GM12873 (cell line): ENCODE measurements around the gene ARHGEF11.

Experiments
- CTCF ChIP-seq: IDR thresholded peaks from 2 replicates; pipeline ENCODE4 v1.5.1; 2012; ENCODE audit warnings: low read depth, mild to moderate bottlenecking, moderate library complexity, low read length, control low read depth; ENCODE audit not compliant: insufficient read depth; ENCODE audit errors: missing control alignments

Gene ARHGEF11

DNA sequence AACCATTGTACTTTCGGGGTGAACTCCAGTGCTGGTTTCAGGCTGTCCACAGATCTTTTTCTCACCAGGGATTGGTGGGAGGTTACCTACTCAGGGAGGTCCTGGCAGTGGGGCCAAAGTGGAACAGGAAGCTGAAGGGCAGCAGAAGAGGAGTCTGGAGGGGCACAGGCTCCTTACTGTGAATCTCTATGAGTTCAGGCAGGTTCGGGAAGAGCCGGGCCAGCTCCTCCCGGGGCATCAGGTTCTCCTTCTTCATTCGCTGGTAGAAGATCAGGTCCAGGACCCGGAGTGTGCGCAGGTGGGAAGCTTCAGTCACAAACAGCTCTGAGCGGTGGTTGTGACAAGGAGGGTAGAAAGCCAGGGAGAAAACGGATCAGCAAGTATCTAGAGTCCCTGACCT is 98.4 kb downstream of the ARHGEF11 start:
- TF ChIP-seq CTCF: no peak

DNA sequence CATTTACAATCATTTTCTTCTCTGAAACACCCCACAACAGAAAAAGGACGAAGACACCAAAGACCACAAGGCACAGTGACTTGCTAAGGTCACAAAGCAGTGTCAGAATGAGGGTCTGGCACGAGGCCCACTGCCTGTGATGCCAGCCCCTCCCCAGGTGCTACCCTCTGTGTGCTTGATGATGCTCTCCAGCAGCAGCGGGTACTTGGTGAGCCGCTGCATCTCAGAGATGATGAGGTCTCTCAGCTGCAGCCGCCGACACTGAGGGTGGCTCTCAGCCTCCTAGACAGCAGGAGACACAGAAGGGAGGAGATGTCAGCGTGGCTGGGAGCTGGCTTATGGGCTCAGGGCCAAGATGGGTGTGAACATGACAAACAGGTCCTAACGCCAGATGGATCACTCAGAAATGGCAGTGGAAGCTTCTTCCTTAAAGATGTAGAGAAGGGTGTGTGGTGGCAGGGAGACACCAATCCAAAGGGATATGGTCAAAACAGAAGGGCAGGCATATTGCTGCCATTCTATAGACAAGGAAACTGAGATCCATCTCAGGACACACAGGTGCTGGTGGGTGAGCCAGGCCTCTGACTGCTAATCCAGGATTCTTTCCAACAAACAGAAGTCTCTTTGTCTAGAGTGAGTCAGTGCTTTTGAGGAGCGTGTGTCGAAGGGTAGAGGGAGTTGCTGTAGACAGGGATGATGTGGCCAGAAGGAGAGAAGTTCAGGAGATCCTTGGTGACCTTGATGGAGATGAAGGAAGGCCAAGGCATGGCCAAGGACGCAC is 99.5 kb downstream of the ARHGEF11 start:
- TF ChIP-seq CTCF: no peak

DNA sequence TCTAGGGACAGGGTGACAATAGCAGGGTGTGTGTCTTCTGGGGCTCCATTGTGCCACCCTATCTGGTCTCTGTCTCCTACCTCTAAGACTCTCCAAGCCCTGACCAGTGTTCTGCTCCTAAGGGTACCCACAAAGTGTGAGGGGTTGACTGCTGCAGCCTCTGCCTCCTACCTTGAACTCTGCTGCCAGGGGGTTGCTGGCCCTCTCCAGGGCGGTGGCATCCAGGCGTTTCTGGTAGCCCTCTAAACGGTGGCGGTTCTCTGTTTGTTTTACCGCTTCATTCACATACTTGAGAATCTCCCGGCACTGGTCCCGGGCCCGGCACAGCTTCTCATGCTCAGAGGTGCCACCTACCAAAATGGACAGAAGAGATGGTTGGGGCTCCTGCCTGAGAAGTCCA is 100.7 kb downstream of the ARHGEF11 start:
- TF ChIP-seq CTCF: no peak

DNA sequence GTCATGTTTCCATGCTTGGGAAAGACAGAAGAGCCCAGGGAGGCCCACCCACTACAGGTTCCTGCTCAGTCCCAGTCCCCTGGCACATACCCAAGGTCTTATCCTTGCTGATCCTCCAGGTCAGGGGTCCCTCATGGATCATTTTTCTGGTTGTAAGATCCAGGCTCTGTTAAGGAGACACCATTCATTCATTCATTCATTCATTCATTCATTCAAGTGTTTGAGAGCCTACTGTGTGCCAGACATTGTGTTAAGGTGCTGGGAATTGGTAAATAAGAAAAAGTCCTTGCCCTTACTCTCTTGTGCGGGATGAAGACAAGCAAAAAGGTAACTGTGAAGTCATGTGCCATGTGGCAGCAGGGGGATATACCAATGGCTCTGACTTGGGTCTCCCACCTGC is 101.3 kb downstream of the ARHGEF11 start:
- TF ChIP-seq CTCF: no peak

- no peak for TF ChIP-seq CTCF
Measured at GRCh38 chr1:156943756-156944155, 101.8 kb downstream of the ARHGEF11 start.

- no peak for TF ChIP-seq CTCF
Measured at GRCh38 chr1:156942576-156942975, 103.0 kb downstream of the ARHGEF11 start.

GRCh38 chr1:156942176-156942575 is 103.4 kb downstream of the ARHGEF11 start:
- TF ChIP-seq CTCF: no peak

GRCh38 chr1:156941675-156942074 is 103.9 kb downstream of the ARHGEF11 start:
- no peak for TF ChIP-seq CTCF
